GM21381 (cell line): Measurements from ENCODE around the gene TNFRSF12A.
"Not testable (repeated sequence)": the region's sequence is repeated elsewhere in the genome, so short reads cannot be mapped to it uniquely, and the experiment has no call there.

Experiments
- ATAC-seq: cut with Tn5 transposase; IDR thresholded peaks from one replicate; pipeline ENCODE4 v1.9.1; 2021; ENCODE audit warnings: mild to moderate bottlenecking, moderate library complexity; ENCODE audit not compliant: unreplicated experiment

Gene TNFRSF12A

DNA sequence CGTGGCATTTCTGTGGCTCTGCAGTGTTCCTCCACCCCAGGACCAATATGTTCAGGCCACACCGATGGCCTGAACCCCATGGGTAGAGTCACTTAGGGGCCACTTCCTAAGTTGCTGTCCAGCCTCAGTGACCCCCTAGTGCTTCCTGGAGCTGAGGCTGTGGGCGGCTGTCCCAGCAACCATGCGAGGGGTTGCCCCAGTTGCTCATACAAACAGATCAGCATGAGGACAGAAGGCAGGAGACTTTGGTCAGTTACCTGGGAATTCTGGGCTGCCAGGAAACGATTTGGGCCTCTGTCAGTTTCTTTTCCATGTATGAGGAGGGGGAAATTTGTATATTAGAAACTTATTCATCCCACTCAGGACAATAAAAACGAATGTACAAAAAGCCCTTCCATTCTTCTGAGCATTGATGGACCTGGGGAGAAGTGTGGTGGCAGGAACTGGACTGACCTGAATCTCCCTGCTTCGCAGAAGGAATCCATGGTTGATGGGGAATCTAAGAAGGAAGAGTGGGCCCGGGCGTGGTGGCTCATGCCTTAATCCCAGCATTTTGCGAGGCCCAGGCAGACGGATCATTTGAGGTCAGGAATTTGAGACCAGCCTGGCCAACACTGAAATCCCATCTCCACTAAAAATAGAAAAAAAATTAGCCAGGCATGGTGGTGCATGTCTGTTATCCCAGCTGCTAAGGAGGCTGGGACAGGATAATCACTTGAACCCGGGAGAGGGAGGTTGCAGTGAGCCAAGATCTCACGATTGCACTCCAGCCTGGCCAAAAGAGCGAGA is 40.4 kb downstream of the TNFRSF12A start:
- no peak for ATAC-seq

DNA sequence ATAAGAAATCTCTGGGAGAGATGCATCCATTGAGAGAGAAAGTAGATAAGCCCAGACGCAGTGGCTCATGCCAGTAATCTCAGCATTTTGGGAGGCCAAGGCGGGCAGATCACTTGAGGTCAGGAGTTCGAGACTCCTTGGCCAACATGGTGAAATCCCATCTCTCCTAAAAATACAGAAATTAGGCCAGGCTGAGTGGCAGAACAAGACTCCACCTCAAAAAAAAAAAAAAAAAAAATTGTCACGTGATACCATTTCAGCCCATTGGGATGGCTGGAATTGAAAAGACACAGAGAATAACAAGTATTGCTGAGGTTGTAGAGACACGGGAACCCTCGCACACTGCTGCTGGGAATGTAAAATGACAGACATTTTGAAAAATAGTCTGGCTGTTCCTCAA is 42.4 kb downstream of the TNFRSF12A start:
- no peak for ATAC-seq

DNA sequence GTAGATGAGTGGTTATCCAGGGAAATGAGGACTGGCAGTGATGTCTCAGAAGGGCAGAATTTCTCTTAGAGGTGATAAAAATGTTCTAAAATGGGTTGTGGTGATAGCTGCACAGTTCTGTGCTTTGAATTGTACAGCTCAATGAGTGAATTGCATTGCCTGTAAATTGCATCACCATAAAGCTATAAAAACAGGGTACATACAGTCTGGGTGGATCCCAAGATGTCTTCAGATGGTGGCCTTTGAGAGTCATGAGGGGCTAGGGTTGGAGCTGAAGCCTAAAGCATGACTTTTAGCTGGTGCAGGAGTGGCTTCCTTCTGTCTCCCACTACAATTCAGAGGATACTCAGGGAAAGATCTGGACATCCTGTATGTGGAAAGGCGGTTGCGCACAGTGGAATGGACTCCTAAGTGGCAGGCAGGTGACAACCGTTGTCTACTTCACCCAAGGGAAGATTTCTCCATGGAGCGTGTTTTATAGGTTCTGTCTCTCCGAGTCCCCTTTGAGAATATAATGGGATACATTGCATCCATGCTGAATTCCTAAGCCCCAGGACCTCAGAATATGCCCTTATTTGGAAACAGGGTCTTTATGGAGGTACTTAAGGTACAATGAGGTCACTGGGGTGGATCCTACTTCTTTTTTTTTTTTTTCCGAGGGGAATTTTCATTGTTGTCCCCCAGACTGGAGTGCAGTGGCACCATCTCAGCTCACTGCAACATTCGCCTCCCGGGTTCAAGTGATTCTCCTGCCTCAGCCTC is 43.6 kb downstream of the TNFRSF12A start:
- no peak for ATAC-seq

DNA sequence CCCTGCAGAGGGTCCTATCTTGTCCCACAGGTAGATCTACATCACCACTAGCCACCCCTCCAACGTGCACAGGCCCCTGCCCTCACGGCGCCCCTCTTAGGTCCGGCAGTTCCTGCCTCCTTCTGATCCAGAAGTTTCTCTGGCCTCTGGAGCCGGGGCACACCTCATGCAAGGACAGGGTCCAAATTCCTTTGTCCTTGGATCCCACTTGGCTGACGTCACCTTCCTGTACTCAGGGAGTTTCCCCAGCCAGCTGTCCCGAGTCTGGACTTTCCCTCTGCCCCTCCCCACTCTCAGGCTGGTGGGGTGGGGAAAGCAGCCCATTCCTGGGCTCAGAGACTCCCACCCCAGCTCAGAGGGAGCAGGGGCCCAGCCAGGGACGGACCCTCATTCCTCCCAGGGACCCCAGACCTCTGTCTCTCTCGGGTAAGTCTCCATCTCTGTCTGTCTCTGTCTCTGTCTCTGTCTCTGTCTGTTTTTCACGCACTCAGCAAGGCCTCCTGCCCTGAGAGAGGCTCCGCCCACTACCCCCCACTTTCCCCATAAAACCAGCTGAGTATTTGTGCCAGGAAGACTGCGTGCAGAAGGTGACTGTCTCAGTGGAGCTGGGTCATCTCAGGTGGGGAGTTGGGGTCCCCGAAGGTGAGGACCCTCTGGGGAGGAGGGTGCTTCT is 45.0 kb downstream of the TNFRSF12A start, which contains the start of gene IL32:
IL32 (plus strand) TSS at position 572 of the 673 bp plus-strand sequence. CDS start 172 bp downstream, outside the sequence.
- ATAC-seq = no peak

DNA sequence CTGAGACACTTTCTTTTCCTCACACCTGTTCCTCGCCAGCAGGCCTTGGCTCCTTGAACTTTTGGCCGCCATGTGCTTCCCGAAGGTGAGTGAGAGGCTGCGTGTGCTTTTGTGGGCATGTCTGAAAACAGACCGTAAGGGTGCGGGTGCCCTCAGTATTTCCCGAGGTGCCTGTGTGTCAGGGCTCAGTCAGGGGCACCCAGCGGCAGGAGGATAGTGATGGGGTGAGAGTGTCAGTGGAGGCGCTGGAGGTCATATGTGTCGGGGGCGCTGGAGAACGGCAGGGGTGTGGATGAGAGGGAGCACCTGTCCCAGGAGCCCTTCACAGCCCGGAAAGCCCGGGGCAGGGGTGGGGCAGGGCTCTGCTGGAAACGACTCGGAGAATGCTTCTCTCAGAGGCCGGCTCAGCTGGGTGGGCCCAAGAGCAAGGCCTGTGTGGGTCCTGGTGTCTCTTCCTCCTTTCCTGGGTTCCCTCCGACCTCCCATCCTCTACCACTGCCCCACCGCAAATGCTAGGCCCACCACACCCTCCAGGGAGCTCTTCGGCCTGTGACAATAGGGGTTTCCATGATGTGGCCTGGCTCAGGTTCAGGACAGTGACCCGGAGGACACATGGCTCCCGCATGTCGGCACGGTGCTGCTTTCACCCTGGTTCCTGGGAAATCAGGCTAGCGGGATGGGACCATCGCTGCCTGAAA is 45.7 kb downstream of the TNFRSF12A start:
- ATAC-seq = no peak

DNA sequence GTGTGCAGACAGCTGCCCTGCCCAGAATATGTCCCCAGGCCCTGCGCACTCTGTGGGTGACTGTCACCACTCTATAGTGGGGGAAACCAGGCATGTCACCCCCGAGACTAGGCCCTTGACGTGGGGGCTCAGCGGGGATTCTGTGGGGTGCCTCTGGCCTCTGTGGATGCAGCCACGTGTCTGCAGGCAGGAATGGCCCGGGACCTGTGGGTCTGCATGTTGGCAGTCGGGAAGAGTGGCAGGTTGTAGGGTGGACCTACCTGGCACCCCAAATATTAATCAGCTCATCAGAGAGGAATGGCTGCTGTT is 46.2 kb downstream of the TNFRSF12A start:
- no peak for ATAC-seq

DNA sequence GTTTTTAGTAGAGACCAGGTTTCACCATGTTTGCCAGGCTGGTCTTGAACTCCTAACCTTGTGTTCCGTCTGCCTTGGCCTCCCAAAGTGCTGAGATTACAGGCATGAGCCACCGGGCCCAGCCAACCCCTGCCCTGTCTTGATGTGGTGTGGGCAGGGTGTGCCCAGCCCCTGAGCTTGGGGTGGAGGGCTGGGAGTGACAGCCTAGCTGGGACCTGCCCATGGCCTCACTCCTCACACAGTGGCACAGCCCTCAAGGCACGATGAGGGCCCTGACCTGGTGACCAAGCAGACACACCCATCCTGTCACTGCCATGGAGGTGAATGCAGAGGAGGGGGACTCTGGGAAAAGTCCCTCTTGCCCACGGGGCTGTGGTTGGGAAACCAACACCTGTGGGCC is 48.3 kb downstream of the TNFRSF12A start:
- ATAC-seq = no peak

DNA sequence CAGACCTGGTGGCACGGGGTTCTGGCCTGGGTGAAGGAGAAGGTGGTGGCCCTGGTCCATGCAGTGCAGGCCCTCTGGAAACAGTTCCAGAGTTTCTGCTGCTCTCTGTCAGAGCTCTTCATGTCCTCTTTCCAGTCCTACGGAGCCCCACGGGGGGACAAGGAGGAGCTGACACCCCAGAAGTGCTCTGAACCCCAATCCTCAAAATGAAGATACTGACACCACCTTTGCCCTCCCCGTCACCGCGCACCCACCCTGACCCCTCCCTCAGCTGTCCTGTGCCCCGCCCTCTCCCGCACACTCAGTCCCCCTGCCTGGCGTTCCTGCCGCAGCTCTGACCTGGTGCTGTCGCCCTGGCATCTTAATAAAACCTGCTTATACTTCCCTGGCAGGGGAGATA is 49.0 kb downstream of the TNFRSF12A start:
- ATAC-seq = not testable (repeated sequence)

DNA sequence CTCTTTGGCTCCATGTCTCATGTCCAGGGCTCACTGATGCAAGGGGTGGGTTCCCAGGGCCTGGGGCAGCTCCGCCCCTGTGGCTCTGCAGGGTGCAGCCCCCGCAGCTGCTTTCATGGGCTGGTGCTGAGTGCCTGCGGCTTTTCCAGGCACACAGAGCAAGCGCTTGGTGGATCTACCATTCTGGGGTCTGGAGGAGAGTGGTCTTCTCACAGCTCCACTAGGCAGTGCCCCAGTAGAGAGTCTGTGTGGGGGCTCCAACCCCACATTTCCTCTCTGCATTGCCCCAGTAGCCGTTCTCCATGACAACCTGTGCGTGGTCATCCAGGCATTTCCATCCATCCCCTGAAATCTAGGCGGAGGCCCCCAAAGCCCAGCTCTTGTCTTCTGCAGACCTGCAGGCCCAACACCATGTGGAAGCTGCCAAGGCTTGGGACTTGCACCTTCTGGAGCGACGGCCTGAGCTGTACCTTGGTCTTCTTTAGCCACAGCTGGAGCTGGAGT is 50.5 kb downstream of the TNFRSF12A start:
- no peak for ATAC-seq

DNA sequence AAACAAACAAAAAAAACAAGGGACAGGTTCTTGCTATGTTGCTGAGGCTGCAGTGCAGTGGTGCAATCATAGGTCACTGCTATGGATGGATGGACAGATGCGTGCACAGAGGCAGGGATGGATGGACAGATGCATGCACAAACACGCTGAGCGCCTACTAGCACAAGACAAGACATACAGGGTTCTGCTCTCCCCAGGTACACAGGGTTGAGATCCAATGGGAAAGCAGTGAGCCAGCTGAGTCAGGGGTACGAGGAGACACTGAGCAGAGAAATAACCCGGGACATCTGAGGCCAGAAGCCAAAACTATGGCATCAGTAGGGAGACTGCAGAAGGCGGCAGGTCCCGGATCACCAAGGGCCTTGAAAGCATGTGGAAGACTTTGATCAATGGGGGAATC is 51.5 kb downstream of the TNFRSF12A start:
- no peak for ATAC-seq
